GM10248 (cell line): Measurements from ENCODE around the gene AKAP7.

Source experiments
- CTCF ChIA-PET: fragments of 300-600 bp; sonication (Branson Sonifier 250); formaldehyde crosslinking; extraction: SDS; loops from one replicate; lab custom pipeline; 2021; ENCODE audit warnings: antibody characterized with exemption; lab: Yijun Ruan, JAX
- POLR2A ChIA-PET: fragments of 350-650 bp; sonication (Branson Sonifier 250); formaldehyde crosslinking; extraction: SDS; loops from one replicate; lab custom pipeline; 2020; ENCODE audit warnings: antibody characterized with exemption; lab: Yijun Ruan, JAX
- DNase-seq: peaks from one replicate; pipeline ENCODE4 v3.0.0; 2012; ENCODE audit errors: extremely low spot score
- CTCF ChIP-seq: IDR thresholded peaks from 2 replicates; pipeline ENCODE4 v1.5.1; 2012; ENCODE audit warnings: mild to moderate bottlenecking, low read depth; ENCODE audit errors: extremely low read depth, missing control alignments, control extremely low read depth

The AKAP7 gene

DNA sequence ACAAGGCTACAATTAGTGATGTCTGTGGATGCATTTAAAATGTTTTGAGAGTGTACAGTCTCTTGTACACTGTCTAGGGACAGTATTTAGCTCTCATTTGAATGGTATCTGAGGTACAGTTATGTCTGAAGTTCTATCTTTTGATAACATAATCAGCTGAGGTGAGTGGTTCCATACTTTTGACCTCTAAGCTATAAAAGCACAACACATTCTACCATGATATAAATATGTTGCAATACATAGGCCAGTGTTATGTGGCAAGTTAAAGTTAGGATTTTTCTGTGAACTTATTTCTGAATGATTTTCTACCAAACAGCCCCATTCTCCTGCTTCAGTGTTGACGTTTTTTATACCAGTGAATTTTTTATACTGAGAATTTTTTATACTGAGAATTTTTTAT is 77.6 kb downstream of the AKAP7 start:
- CTCF ChIA-PET = interaction anchor here (1.2 kb wide), 1 partner anchor 307 kb away, joined by 3 read pairs; no protein-coding TSS in a partner anchor
- no peak for DNase-seq
- no peak for TF ChIP-seq CTCF
- POLR2A ChIA-PET = no interaction called here

- POLR2A ChIA-PET = no interaction called here
- no peak for TF ChIP-seq CTCF
Measured at GRCh38 chr6:131213501-131213990, 78.3 kb downstream of the AKAP7 start.

GRCh38 chr6:131215219-131215618 is 80.0 kb downstream of the AKAP7 start:
- no peak for TF ChIP-seq CTCF
- ChIA-PET POLR2A (no interaction called here), CTCF (interaction anchor here (2.1 kb wide), 1 partner anchor 15 kb away, joined by 6 read pairs; no protein-coding TSS in a partner anchor)
- no peak for DNase-seq

More at GRCh38 chr6:131213501-131213990, 78.3 kb downstream of the AKAP7 start:
- no peak for DNase-seq
- CTCF ChIA-PET = interaction anchor here (1.2 to 1.4 kb wide), 3 partner anchors 11 to 306 kb away, joined by 3 to 5 read pairs (median 4); no protein-coding TSS in a partner anchor

DNA sequence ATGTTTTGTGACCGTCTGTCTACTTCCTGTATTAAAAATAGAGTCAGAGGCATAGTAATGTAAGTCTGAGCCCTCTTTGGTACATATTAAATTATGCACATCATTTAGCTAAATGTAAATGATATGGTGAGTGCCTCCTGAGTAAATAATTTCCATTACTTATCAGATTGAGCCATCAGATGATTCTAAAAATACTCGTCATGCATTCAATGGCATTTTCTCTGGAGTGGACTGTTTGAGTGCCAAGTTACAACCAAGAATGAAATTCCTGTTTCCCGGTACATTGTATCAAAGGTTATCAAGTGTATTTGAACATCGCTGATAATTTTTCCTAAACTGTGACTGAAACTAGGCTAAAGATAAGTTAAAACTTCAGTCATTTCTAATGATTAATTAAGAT is 81.0 kb downstream of the AKAP7 start:
- CTCF ChIA-PET = interaction anchor here (2.1 kb wide), 1 partner anchor 16 kb away, joined by 6 read pairs; no protein-coding TSS in a partner anchor
- DNase-seq = no peak
- POLR2A ChIA-PET = no interaction called here
- TF ChIP-seq CTCF = no peak

DNA sequence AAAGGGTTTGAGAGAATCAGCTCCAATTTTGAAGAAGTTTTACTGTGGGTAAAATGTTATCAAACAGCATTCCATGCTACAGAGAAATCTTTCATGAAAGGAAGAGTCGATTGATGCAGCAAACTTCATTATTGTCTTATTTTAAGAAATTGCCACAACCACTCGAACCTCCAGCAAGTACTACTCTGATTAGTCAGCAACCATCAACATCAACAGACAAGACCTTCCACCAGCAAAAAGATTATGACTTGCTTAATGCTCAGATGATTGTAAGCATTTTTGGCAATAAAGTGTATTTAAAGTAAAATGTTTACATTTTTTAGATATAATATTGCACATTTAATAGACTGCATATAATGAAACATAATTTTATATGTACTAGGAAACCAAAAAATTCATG is 87.5 kb downstream of the AKAP7 start:
- POLR2A ChIA-PET = interaction anchor here (0.6 kb wide), 1 partner anchor 12 kb away, joined by 6 read pairs; no protein-coding TSS in a partner anchor
- no peak for TF ChIP-seq CTCF
- no peak for DNase-seq
- CTCF ChIA-PET = no interaction called here

DNA sequence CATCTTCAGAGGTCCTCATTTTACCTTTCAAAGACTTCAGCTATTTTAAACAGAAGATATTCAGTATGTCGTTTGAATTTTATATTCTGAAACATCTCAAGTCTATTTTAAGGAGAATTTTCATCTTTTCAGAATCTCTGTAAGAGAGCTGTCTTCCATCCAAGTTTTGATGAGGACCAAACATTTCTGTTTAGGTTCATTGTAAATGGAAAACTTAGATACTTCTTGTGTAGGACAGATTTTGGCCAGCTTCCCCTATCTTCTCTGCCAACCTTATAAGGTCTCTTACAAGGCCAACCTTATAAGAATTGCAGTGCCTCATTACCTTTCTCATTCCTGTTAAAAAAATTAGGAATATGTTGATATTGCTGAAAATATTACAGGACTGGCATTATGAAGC is 88.1 kb downstream of the AKAP7 start:
- CTCF ChIA-PET = interaction anchor here (0.9 kb wide), 1 partner anchor 24 kb away, joined by 5 read pairs; no protein-coding TSS in a partner anchor
- POLR2A ChIA-PET = no interaction called here
- no peak for DNase-seq
- no peak for TF ChIP-seq CTCF

- POLR2A ChIA-PET = no interaction called here
- DNase-seq = no peak
- CTCF ChIA-PET = no interaction called here
- no peak for TF ChIP-seq CTCF
Measured at GRCh38 chr6:131225127-131225526, 89.9 kb downstream of the AKAP7 start.
